ENCODE data around the gene C14orf180. TPM values are rescaled to one million over a fixed set of nuclear protein-coding genes. Genes with fewer than 3 reads are reported as not detected.

The C14orf180 gene
- total and polyA plus RNA-seq, 2 of the 8 experiments (the other 6 are each of a cell fraction or from before 2014, with no cell fraction given): not detected

GRCh38 chr14:104596927-104597351 lies 17.4 kb downstream of the C14orf180 start (continued):
- TF ChIP-seq CTCF (IDR thresholded peaks at IDR 0.05; ENCODE audit: control extremely low read depth in 1 of 3, insufficient read depth in 1 of 3, low read depth in 1 of 3, low read length in 3 of 3) (no peak), SUZ12 (IDR thresholded peaks at IDR 0.05; ENCODE audit: low read length) (no peak), ASH2L (IDR thresholded peaks at IDR 0.05; ENCODE audit: low read length) (no peak), KDM1A (IDR thresholded peaks at IDR 0.05; ENCODE audit: borderline replicate concordance, low read length) (no peak), TBP (IDR thresholded peaks at IDR 0.05; ENCODE audit: low read depth, low read length) (no peak), CREB1 (IDR thresholded peaks at IDR 0.05) (no peak), HDAC2 (IDR thresholded peaks at IDR 0.05; ENCODE audit: borderline replicate concordance in 1 of 2, low read depth in 2 of 2, low read length in 2 of 2) (no peak), RXRA (IDR thresholded peaks at IDR 0.05; ENCODE audit: insufficient read depth, low read depth, low read length) (no peak), RFX5 (IDR thresholded peaks at IDR 0.05; ENCODE audit: borderline replicate concordance, low read depth, low read length) (no peak)
